OCI-LY1 (cell line): Measurements from ENCODE around the gene SLC31A2.

Experiments
- H2AFZ ChIP-seq: fragments of 200-600 bp; sonication (generic), shearing (Covaris generic); 2 replicates; pipeline ENCODE4 v1.6.0; 2014; ENCODE audit warnings: antibody characterized with exemption, mild to moderate bottlenecking, low read length
- H3F3A ChIP-seq: fragments of 200-600 bp; sonication (generic), shearing (Covaris generic); 2 replicates; pipeline ENCODE4 v1.6.0; 2014; ENCODE audit warnings: mild to moderate bottlenecking, antibody characterized with exemption, low read length, moderate library complexity; ENCODE audit not compliant: insufficient read depth
- H3K27ac ChIP-seq: fragments of 200-600 bp; sonication (generic); 2 replicates; pipeline ENCODE4 v1.5.1; 2014; ENCODE audit warnings: low read length, mixed run types, mild to moderate bottlenecking, low read depth; ENCODE audit not compliant: poor library complexity, severe bottlenecking
- H3K27me3 ChIP-seq: fragments of 200-600 bp; sonication (generic); 2 replicates; pipeline ENCODE4 v1.6.0; 2014; ENCODE audit warnings: antibody characterized with exemption, mild to moderate bottlenecking, low read length, moderate library complexity; ENCODE audit not compliant: insufficient read depth
- H3K36me3 ChIP-seq: fragments of 200-600 bp; sonication (generic); 2 replicates; pipeline ENCODE4 v1.6.1; 2014; ENCODE audit warnings: mild to moderate bottlenecking, antibody characterized with exemption, low read length, moderate library complexity, mixed read lengths; ENCODE audit not compliant: insufficient read depth
- H3K4me1 ChIP-seq: fragments of 200-600 bp; sonication (generic); 2 replicates; pipeline ENCODE4 v1.5.1; 2014; ENCODE audit warnings: mild to moderate bottlenecking, low read length, moderate library complexity; ENCODE audit not compliant: insufficient read depth, severe bottlenecking
- H3K4me2 ChIP-seq: fragments of 200-600 bp; sonication (generic), shearing (Covaris generic); 2 replicates; pipeline ENCODE4 v1.6.1; 2014; ENCODE audit warnings: low read length
- H3K4me3 ChIP-seq: fragments of 200-600 bp; sonication (generic); 2 replicates; pipeline ENCODE4 v1.5.1; 2014; ENCODE audit warnings: low read length, low read depth, mild to moderate bottlenecking, mixed read lengths; ENCODE audit not compliant: poor library complexity, severe bottlenecking
- H3K79me2 ChIP-seq: fragments of 200-600 bp; shearing (Covaris generic); 2 replicates; pipeline ENCODE4 v1.6.1; 2016; ENCODE audit warnings: mixed run types, low read length, mixed read lengths; ENCODE audit not compliant: insufficient read depth
- H3K9ac ChIP-seq: fragments of 200-600 bp; sonication (generic), shearing (Covaris generic); 2 replicates; pipeline ENCODE4 v1.6.1; 2014; ENCODE audit warnings: mild to moderate bottlenecking, low read length, mixed read lengths
- H3K9me2 ChIP-seq: fragments of 200-600 bp; sonication (generic), shearing (Covaris generic); 2 replicates; pipeline ENCODE4 v1.6.1; 2014; ENCODE audit warnings: low read depth, mild to moderate bottlenecking, low read length, mixed read lengths
- H3K9me3 ChIP-seq: fragments of 200-600 bp; shearing (Covaris generic); 2 replicates; pipeline ENCODE4 v1.6.1; 2014; ENCODE audit warnings: low read length, mixed read lengths
- H4K20me1 ChIP-seq: fragments of 200-600 bp; sonication (generic), shearing (Covaris generic); 2 replicates; pipeline ENCODE4 v1.6.0; 2016; ENCODE audit warnings: mild to moderate bottlenecking, low read length; ENCODE audit not compliant: insufficient read depth
- EZH2 ChIP-seq: fragments of 200-600 bp; sonication (generic), shearing (Covaris generic); IDR thresholded peaks from 2 replicates; pipeline ENCODE4 v1.8.0; 2017; ENCODE audit warnings: borderline replicate concordance, mixed run types, mild to moderate bottlenecking, antibody characterized with exemption, low read length, moderate library complexity, mixed read lengths
- TF ChIP-seq, protein P1 (sequence below): fragments of 200-600 bp; sonication (generic), shearing (Covaris generic); IDR thresholded peaks from 2 replicates; pipeline ENCODE4 v1.5.1; 2017; ENCODE audit warnings: mild to moderate bottlenecking, antibody characterized with exemption, low read length, moderate library complexity, mixed read lengths

Gene SLC31A2

DNA sequence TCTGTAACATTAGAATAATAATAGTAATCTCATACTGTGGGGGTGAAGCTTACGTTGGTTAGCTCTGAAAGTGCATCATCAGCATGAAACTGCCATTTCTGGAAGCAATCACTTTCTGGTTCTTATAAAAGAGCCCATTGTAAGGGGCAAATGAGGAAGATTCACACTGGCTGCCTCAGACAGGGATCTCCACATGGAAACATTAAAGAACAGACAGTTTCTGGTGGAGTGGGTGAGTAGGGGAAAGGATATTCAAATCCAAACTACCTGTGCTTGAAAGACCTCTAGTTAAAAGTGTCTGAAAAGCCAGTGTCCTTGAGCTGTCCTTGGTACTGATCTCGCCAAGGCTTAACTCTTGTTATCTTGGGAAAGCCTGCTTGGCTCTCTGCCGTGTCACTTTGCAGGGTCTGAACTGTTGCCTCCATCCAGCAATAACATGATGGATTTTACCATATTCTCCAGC, 19.1 kb upstream of the SLC31A2 start:
- H3K36me3 ChIP-seq = no peaks in the 10 kb centered on the region
- TF ChIP-seq, protein P1, sequence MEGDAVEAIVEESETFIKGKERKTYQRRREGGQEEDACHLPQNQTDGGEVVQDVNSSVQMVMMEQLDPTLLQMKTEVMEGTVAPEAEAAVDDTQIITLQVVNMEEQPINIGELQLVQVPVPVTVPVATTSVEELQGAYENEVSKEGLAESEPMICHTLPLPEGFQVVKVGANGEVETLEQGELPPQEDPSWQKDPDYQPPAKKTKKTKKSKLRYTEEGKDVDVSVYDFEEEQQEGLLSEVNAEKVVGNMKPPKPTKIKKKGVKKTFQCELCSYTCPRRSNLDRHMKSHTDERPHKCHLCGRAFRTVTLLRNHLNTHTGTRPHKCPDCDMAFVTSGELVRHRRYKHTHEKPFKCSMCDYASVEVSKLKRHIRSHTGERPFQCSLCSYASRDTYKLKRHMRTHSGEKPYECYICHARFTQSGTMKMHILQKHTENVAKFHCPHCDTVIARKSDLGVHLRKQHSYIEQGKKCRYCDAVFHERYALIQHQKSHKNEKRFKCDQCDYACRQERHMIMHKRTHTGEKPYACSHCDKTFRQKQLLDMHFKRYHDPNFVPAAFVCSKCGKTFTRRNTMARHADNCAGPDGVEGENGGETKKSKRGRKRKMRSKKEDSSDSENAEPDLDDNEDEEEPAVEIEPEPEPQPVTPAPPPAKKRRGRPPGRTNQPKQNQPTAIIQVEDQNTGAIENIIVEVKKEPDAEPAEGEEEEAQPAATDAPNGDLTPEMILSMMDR = no peak
- TF ChIP-seq EZH2 = no peak
- no peaks in the 10 kb centered on the region for H3K79me2 ChIP-seq
- no peak overlapping the region for H3K4me2 ChIP-seq
- H4K20me1 ChIP-seq = no peaks in the 10 kb centered on the region
- H3K4me1 ChIP-seq = no peaks in the 10 kb centered on the region
- H3K9me2 ChIP-seq = no peaks in the 10 kb centered on the region
- no peak overlapping the region for H3K4me3 ChIP-seq
- H2AFZ ChIP-seq = no peak overlapping the region
- H3F3A ChIP-seq = no peaks in the 10 kb centered on the region
- no peaks in the 10 kb centered on the region for H3K9me3 ChIP-seq
- H3K9ac ChIP-seq = no peak overlapping the region
- no peaks in the 10 kb centered on the region for H3K27me3 ChIP-seq
- H3K27ac ChIP-seq = no peak overlapping the region

DNA sequence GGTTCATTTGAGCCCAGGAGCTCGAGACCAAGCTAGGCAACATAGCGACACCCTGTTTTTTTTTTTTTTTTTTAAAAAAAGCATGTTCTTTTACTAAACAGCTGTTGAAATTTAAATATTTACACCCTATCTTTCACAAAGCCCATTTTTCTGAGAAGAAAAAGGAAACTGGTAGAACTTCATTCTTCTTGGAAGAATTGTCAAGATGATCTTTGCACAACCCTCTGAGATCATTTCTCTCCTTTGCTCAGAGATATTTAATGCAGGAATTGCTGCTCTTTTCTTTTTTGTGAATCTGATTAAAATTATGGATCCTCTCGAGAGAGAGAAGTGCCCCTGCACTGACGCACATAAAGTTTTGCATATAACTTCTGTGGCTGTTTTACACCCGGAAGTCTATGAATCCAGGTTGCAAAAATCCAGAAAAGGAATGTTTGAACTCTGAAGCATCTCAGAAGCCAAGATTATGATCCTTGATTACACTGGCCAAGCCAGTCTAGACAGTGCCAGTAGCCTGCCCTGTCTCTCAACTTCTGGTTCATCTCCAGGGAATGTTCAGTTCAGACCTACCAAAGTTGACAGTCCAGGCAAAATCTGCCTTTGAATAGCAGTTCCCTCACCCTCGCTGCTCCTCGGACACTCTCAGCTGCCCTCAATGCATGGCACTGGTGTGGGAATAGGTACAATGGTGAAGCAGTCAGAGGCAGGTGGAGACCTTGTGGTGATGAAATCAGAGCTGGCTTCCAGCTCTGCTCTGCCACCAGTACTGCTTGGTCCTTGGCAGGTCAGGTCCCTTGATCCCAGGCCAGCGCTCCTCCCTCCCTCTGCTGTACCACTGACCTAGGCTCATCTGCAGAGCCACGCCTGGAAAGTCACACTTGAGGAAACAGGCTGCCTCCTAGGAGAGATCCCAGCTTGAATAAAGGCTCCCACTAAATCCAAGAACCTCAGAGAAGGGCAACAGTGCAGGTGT, 13.3 kb upstream of the SLC31A2 start:
- Histone ChIP-seq H3K4me3 (no peak overlapping the region), H3K4me1 (no peaks in the 10 kb centered on the region), H3K9me2 (no peaks in the 10 kb centered on the region), H3K4me2 (no peak overlapping the region), H3K27me3 (no peaks in the 10 kb centered on the region; the same call in 1 of the 2 replicates), H3K36me3 (no peaks in the 10 kb centered on the region), H3F3A (no peaks in the 10 kb centered on the region), H2AFZ (no peak overlapping the region), H3K79me2 (no peaks in the 10 kb centered on the region), H3K27ac (no peak overlapping the region), H4K20me1 (no peaks in the 10 kb centered on the region), H3K9ac (no peak overlapping the region), H3K9me3 (no peaks in the 10 kb centered on the region)
- no peak for TF ChIP-seq EZH2
- TF ChIP-seq, protein P1 = no peak

DNA sequence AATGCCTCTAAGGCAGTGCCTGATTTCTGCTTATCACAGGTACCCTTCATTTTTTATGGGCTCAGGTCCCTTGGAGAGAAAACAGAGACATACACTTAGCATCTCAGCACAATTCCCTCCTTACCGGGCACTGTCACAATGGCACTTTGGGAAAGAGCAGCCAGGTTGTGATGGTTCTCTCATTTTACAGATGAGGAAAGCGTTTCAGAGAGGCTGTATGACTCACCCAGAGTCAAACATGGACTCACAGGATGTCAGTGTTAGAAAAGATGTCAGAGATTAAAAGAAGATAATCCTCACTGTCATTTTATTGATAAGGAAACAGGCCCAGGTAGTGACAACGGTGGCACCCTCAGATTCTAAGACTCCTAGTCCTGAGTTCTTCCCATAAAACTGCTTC, 12.0 kb upstream of the SLC31A2 start:
- Histone ChIP-seq H3K27me3 (no peaks in the 10 kb centered on the region; the same call in 1 of the 2 replicates), H3F3A (no peaks in the 10 kb centered on the region)

More for the DNA sequence above, 12.0 kb upstream of the SLC31A2 start:
- no peak overlapping the region for H2AFZ ChIP-seq
- TF ChIP-seq EZH2 = no peak
- TF ChIP-seq, protein P1 = no peak
- no peak overlapping the region for H3K9ac ChIP-seq
- no peak overlapping the region for H3K4me3 ChIP-seq
- no peaks in the 10 kb centered on the region for H3K79me2 ChIP-seq
- no peaks in the 10 kb centered on the region for H4K20me1 ChIP-seq
- H3K36me3 ChIP-seq = no peaks in the 10 kb centered on the region
- H3K9me2 ChIP-seq = no peaks in the 10 kb centered on the region
- H3K4me1 ChIP-seq = no peaks in the 10 kb centered on the region
- H3K9me3 ChIP-seq = no peaks in the 10 kb centered on the region
- H3K27ac ChIP-seq = no peak overlapping the region
- no peak overlapping the region for H3K4me2 ChIP-seq
